ENCODE results near the gene NMUR1. TPM values are rescaled to one million over a fixed set of nuclear protein-coding genes. Genes with fewer than 3 reads are reported as not detected.

The NMUR1 gene
- total RNA-seq, 1 donor from 2014 or later, result 0.13 TPM

DNA sequence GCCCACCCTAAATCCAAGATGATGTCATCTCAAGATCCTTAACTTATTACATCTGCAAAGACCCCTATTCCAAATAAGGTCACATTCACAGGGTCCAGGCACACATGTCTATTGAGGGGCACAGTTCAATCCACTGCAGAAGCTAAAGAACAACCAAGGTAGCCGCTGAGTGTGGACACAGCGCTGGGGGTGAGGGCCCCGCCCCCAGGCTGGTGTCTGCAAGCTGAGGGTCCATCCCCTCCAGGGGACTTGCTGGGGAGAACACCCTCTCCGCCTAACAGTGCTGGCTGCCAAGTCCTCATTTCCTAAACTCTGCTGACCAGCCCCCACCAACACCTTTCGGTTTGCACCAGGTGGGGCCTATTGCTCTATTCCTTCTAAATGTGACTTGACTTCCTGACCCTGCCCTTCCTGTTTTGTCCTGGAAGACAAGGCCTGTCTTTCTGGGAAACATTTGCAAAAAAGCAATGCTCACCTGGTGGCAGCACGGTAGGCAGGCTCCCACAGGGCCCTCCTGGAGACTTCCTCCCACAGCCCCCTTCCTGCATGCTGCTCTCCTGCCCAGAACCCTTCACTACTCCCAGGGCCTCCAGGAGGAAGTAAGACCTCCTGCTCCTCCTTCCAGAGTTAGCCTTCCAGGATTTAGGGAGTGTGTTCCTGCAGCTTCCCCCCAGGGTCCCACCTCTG, 38.0 kb upstream of the NMUR1 start:
- TF ChIP-seq, protein P1, sequence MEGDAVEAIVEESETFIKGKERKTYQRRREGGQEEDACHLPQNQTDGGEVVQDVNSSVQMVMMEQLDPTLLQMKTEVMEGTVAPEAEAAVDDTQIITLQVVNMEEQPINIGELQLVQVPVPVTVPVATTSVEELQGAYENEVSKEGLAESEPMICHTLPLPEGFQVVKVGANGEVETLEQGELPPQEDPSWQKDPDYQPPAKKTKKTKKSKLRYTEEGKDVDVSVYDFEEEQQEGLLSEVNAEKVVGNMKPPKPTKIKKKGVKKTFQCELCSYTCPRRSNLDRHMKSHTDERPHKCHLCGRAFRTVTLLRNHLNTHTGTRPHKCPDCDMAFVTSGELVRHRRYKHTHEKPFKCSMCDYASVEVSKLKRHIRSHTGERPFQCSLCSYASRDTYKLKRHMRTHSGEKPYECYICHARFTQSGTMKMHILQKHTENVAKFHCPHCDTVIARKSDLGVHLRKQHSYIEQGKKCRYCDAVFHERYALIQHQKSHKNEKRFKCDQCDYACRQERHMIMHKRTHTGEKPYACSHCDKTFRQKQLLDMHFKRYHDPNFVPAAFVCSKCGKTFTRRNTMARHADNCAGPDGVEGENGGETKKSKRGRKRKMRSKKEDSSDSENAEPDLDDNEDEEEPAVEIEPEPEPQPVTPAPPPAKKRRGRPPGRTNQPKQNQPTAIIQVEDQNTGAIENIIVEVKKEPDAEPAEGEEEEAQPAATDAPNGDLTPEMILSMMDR (IDR thresholded peaks at IDR 0.05; ENCODE audit: unreplicated experiment), result no peak
- H3K27me3 Mint-ChIP-seq (ENCODE audit: low read depth), result no peaks in the 10 kb centered on the region
- no peaks in the 10 kb centered on the region for H3K36me3 Mint-ChIP-seq
- H3K9me3 Mint-ChIP-seq, result peaks cover 3% of the 10 kb centered on the region
- H3K4me3 Mint-ChIP-seq, result no peak overlapping the region
- peaks cover 42% of the 10 kb centered on the region for H3K4me1 Mint-ChIP-seq
- no peak for DNase-seq (ENCODE audit: low spot score in 2 of 2, unreplicated experiment in 2 of 2)
- peak overlapping the region; percentile 65 for H3K27ac Mint-ChIP-seq

- peaks cover 3% of the 10 kb centered on the region for H3K9me3 Mint-ChIP-seq
- no peak overlapping the region for H3K27ac Mint-ChIP-seq
- DNase-seq (ENCODE audit: low spot score in 2 of 2, unreplicated experiment in 2 of 2), result no peak
- H3K4me1 Mint-ChIP-seq, result peaks cover 33% of the 10 kb centered on the region
- no peak overlapping the region for H3K4me3 Mint-ChIP-seq
- TF ChIP-seq, protein P1 (IDR thresholded peaks at IDR 0.05; ENCODE audit: unreplicated experiment), result no peak
- no peaks in the 10 kb centered on the region for H3K36me3 Mint-ChIP-seq
- no peaks in the 10 kb centered on the region for H3K27me3 Mint-ChIP-seq (ENCODE audit: low read depth)
Measured at GRCh38 chr2:231567159-231567558, 36.9 kb upstream of the NMUR1 start.

GRCh38 chr2:231565887-231566594, 35.8 kb upstream of the NMUR1 start:
- TF ChIP-seq, protein P1 (IDR thresholded peaks at IDR 0.05; ENCODE audit: unreplicated experiment), result no peak
- H3K36me3 Mint-ChIP-seq, result no peaks in the 10 kb centered on the region
- DNase-seq (ENCODE audit: low spot score in 2 of 2, unreplicated experiment in 2 of 2), result no peak
- H3K4me1 Mint-ChIP-seq, result peaks cover 22% of the 10 kb centered on the region
- no peak overlapping the region for H3K27ac Mint-ChIP-seq
- no peak overlapping the region for H3K4me3 Mint-ChIP-seq
- H3K27me3 Mint-ChIP-seq (ENCODE audit: low read depth), result no peaks in the 10 kb centered on the region
- peaks cover 3% of the 10 kb centered on the region for H3K9me3 Mint-ChIP-seq

DNA sequence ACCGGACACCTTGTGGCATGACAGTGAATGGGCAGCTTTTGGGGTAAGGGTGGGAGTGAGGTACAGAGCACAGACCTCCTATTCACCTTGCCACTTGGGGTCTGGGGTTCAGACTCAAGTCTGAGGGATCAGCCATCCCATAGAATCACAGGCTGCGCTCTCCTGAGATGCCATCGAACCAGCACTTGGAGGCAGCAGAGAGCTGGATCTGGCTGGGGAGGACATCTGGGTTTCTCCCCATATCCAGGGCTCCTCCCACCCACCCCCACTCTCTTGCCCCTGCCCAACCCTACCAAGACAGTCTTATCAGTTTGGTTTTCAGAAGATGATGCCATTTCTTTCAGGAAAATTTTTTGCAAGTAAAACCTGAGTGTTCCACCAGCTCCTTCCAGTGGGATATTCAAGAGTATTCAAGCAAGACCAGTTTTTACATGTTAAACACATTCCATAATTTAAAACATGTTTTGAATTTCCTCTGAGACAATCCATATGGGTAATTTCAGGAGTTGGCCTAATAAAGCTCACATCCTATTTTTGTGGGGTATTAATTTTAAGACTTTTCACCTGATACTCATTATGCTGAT, 33.2 kb upstream of the NMUR1 start:
- H3K27me3 Mint-ChIP-seq (ENCODE audit: low read depth), result no peaks in the 10 kb centered on the region
- peaks cover 3% of the 10 kb centered on the region for H3K9me3 Mint-ChIP-seq
- H3K36me3 Mint-ChIP-seq, result no peaks in the 10 kb centered on the region
- no peak overlapping the region for H3K4me3 Mint-ChIP-seq
- peak overlapping the region; percentile 57 for H3K27ac Mint-ChIP-seq
- TF ChIP-seq, protein P1 (IDR thresholded peaks at IDR 0.05; ENCODE audit: unreplicated experiment), result peak; percentile 49
- H3K4me1 Mint-ChIP-seq, result peaks cover 9% of the 10 kb centered on the region
- DNase-seq (ENCODE audit: low spot score in 2 of 2, unreplicated experiment in 2 of 2), result peak in 1 of 2 experiments; percentile 58

DNA sequence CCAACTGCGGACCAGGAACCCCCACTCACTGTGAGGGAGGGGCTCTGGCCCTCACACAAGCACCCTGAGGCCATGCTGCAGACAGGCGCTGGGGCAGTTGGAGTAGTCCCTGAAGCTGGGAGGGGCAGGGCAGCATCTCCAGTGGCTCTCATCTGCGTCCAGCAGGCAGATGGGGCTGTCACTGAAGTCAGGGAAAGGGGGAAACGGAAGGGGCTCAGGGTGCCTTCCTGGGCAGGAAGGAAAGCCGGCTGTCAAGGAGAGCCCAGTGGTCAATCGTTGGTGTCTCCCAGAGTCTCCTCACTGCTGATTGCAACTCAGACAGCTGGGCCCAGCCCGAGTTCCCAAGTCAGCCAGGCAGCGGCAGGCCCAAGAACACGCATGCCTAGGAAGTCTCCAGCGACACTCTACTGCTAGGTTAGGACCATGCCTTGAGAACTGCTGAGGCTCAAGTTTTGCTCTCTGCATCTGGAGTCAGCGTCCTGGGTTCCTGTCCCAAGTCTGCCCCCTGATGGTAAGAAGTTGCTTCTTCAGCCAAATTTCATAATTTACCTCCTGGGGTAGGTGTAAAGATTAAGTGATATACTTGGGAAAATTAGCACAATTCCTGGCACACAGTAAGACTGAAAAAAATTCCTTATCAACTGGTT, 27.4 kb upstream of the NMUR1 start:
- peaks cover 11% of the 10 kb centered on the region for H3K9me3 Mint-ChIP-seq
- H3K36me3 Mint-ChIP-seq, result peaks cover 5% of the 10 kb centered on the region
- TF ChIP-seq, protein P1 (IDR thresholded peaks at IDR 0.05; ENCODE audit: unreplicated experiment), result peak; percentile 70
- no peaks in the 10 kb centered on the region for H3K4me1 Mint-ChIP-seq
- H3K4me3 Mint-ChIP-seq, result no peak overlapping the region
- H3K27ac Mint-ChIP-seq, result no peak overlapping the region
- no peak for DNase-seq (ENCODE audit: low spot score in 2 of 2, unreplicated experiment in 2 of 2)
- H3K27me3 Mint-ChIP-seq (ENCODE audit: low read depth), result no peaks in the 10 kb centered on the region

Measured in mesothelial cell of epicardium (in vitro differentiated cells).